Psoas muscle (tissue), 8 donors: ENCODE data around the gene ZBTB7B. TPM values are rescaled to one million over a fixed set of nuclear protein-coding genes. Genes with fewer than 3 reads are reported as not detected.

Experiments used
- ATAC-seq, 4 donors: fragments of 200-7000 bp; cut with Tn5 transposase; one replicate each; pipeline ENCODE4 v1.9.1; 2020; ENCODE audit warnings: moderate library complexity in 3 of 4, mild to moderate bottlenecking in 2 of 4
- DNase-seq, 2 donors: peaks; one replicate each; pipeline ENCODE4 v3.0.0-alpha.2; 2020
- H3K27ac ChIP-seq: fragments of 200-600 bp; one replicate; pipeline ENCODE4 v1.8.0; 2022
- H3K27me3 ChIP-seq, 3 donors: fragments of 200-600 bp in 1 of 3; one replicate each; pipeline versions ENCODE4 v1.6.1 to v1.8.0; 2013 to 2022; ENCODE audit warnings: low read length in 2 of 3, mild to moderate bottlenecking in 2 of 3, moderate library complexity in 1 of 3; ENCODE audit not compliant: insufficient read depth in 3 of 3
- H3K36me3 ChIP-seq, 2 donors: fragments of 200-600 bp in 1 of 2; one replicate each; pipeline versions ENCODE4 v1.6.1 to v1.8.0; 2013 to 2022; ENCODE audit warnings: low read depth in 1 of 2, mild to moderate bottlenecking in 1 of 2, moderate library complexity in 1 of 2; ENCODE audit not compliant: insufficient read depth in 1 of 2
- H3K4me1 ChIP-seq: fragments of 200-600 bp; one replicate; pipeline ENCODE4 v1.8.0; 2022
- H3K4me3 ChIP-seq: fragments of 200-600 bp; one replicate; pipeline ENCODE4 v1.8.0; 2022; ENCODE audit warnings: mild to moderate bottlenecking
- H3K9me3 ChIP-seq: fragments of 200-600 bp; one replicate; pipeline ENCODE4 v1.8.0; 2022
- CTCF ChIP-seq: fragments of 200-600 bp; IDR thresholded peaks from one replicate; pipeline ENCODE4 v1.8.0; 2022; ENCODE audit warnings: antibody characterized with exemption
- WGBS, 3 donors: extraction: QIAGEN DNeasy Blood & Tissue Kit; methylation state at CpG; one replicate each; pipeline versions ENCODE4 v1.1.6 to v1.1.7; 2013; 5-methylcytosine and 5-hydroxymethylcytosine counted together
- intact Hi-C, 2 donors: fragments of 100-400 bp; cut with DNase I; formaldehyde crosslinking; loops; one replicate each; pipeline versions ENCODE4 v1.11.0 to v1.14.2; 2022
- polyA plus RNA-seq, 3 donors: library from polyadenylated mRNA; stranded (reverse); fragments of 200-250 nt; gene quantifications; one replicate each; pipeline ENCODE4 v1.2.3, GENCODE V29; 2013
- total RNA-seq, 4 donors: library from RNA; stranded (reverse); fragmentation: NEBNext Ultra II Directional in 2 of 4; extraction: Animal tissue kit (Norgen Biotek cat#: 25700) in 2 of 4; gene quantifications; one replicate each; pipeline versions ENCODE4 v1.2.1 to v1.2.4, GENCODE V29; 2021 to 2023
- donor health status: healthy with polysubstance abuse.
- donor health status: DM: no; HTN: no; CAD: no; lungs with moderate emphysema.
- donor health status: Bipolar disorder and iron deficiency.
- donor health status: healthy.
- donor health status: DM: yes; HTN: yes; CAD: no.
- donor health status: DM: no; HTN: no; CAD: no.
- donor health status: DM: no; HTN: no; CAD: no.
- donor health status: DM: yes; HTN: yes; CAD: no.

ZBTB7B gene
- total and polyA plus RNA-seq, 7 donors: 20.2 to 97.9 (median 55.5) TPM

GRCh38 chr1:154958681-154959425, 43.7 kb upstream of the ZBTB7B start:
- Histone ChIP-seq H3K4me1 (peaks cover 43% of the 10 kb centered on the region), H3K4me3 (no peak overlapping the region), H3K36me3 (peaks cover 0 to 30% of the 10 kb centered on the region in 2 donors), H3K9me3 (no peaks in the 10 kb centered on the region), H3K27me3 (no peaks in the 10 kb centered on the region), H3K27ac (peak overlapping the region; percentile 88)
- intact Hi-C loops: no loop called here
- 73 to 82% (median 77%) methylated on average over 15 to 16 of the region's 16 CpGs for WGBS, 3 donors
- ATAC-seq: no peak
- peak; percentile 15 to 16 for DNase-seq
- TF ChIP-seq CTCF: no peak

GRCh38 chr1:154959426-154959780, 43.2 kb upstream of the ZBTB7B start:
- intact Hi-C loops: no loop called here
- no peak overlapping the region for H3K4me3 ChIP-seq
- TF ChIP-seq CTCF: no peak
- DNase-seq (peak; percentile 13 to 36), ATAC-seq (no peak)
- peaks cover 38% of the 10 kb centered on the region for H3K4me1 ChIP-seq
- H3K27me3 ChIP-seq: no peaks in the 10 kb centered on the region
- peaks cover 0 to 35% of the 10 kb centered on the region in 2 donors for H3K36me3 ChIP-seq
- peak overlapping the region; percentile 88 for H3K27ac ChIP-seq
- WGBS, 3 donors: 88 to 90% (median 89%) methylated on average over 4 to 7 of the region's 7 CpGs
- no peaks in the 10 kb centered on the region for H3K9me3 ChIP-seq

GRCh38 chr1:154960446-154961136, 42.0 kb upstream of the ZBTB7B start:
- WGBS, 3 donors: 36 to 41% (median 39%) methylated on average over 10 of the region's 10 CpGs
- H3K9me3 ChIP-seq: no peaks in the 10 kb centered on the region
- ATAC-seq (no peak), DNase-seq (peak; percentile 1 to 23)
- intact Hi-C loops: loop anchor here in 1 of 2 donors (5.0 kb wide), 1 partner anchor 42 kb away; the partner anchor contains the start of gene ZBTB7B
- peak overlapping the region; percentile 93 for H3K27ac ChIP-seq
- peak overlapping the region; percentile 76 for H3K4me3 ChIP-seq
- peaks cover 29% of the 10 kb centered on the region for H3K4me1 ChIP-seq
- no peaks in the 10 kb centered on the region for H3K27me3 ChIP-seq
- no peak for TF ChIP-seq CTCF
- H3K36me3 ChIP-seq: peaks cover 0 to 47% of the 10 kb centered on the region in 2 donors

GRCh38 chr1:154961207-154962155, 41.1 kb upstream of the ZBTB7B start, which contains the start of gene PYGO2:
TSS of gene PYGO2 (minus strand) at chr1:154961782. CDS start at chr1:154961576, 206 bp downstream.
- peak; percentile 82 to 86 (median 83) for ATAC-seq

More at GRCh38 chr1:154961207-154962155, 41.1 kb upstream of the ZBTB7B start, which contains the start of gene PYGO2:
- Histone ChIP-seq H3K9me3 (no peaks in the 10 kb centered on the region), H3K36me3 (peaks cover 0 to 56% of the 10 kb centered on the region in 2 donors), H3K27ac (peak within 1 kb of the TSS; percentile 93), H3K4me3 (peak within 1 kb of the TSS; percentile 76), H3K4me1 (peaks cover 30% of the 10 kb centered on the region), H3K27me3 (no peaks in the 10 kb centered on the region)
- 0% methylated on average over 57 to 93 of the region's 93 CpGs for WGBS, 3 donors
- TF ChIP-seq CTCF: peak; percentile 72
- DNase-seq: peak; percentile 84 to 90
- intact Hi-C loops: loop anchor here (2.0 to 5.0 kb wide), 2 partner anchors 41 to 55 kb away; partner anchors contain the start of gene ZBTB7B (in 1 of the 2)
